Right ventricle myocardium inferior (tissue), 1 donor: ENCODE measurements around the gene SEPTIN3. TPM values are rescaled to one million over a fixed set of nuclear protein-coding genes. Genes with fewer than 3 reads are reported as not detected.
A peak's percentile ranks its signal among the peaks of the same experiment; 100 is the strongest.

ENCODE experiments used
- ATAC-seq: fragments of 200-7000 bp; cut with Tn5 transposase; one replicate; pipeline ENCODE4 v1.9.1; 2020; ENCODE audit warnings: mild to moderate bottlenecking, moderate library complexity
- DNase-seq: peaks from one replicate; pipeline ENCODE4 v3.0.0; 2021; ENCODE audit errors: missing footprints
- intact Hi-C: fragments of 100-400 bp; cut with DNase I; formaldehyde crosslinking; loops from one replicate; pipeline ENCODE4 v1.11.0; 2022
- total RNA-seq: library from RNA; stranded (reverse); fragmentation: NEBNext Ultra II Directional; extraction: Animal tissue kit (Norgen Biotek cat#: 25700); gene quantifications from one replicate; pipeline ENCODE4 v1.2.1, GENCODE V29; 2021
- donor health status: DM: no; HTN: yes; CAD: no; lungs with severe emphysema.

SEPTIN3 gene
- total RNA-seq, 1 donor from 2014 or later: 0.08 TPM

DNA sequence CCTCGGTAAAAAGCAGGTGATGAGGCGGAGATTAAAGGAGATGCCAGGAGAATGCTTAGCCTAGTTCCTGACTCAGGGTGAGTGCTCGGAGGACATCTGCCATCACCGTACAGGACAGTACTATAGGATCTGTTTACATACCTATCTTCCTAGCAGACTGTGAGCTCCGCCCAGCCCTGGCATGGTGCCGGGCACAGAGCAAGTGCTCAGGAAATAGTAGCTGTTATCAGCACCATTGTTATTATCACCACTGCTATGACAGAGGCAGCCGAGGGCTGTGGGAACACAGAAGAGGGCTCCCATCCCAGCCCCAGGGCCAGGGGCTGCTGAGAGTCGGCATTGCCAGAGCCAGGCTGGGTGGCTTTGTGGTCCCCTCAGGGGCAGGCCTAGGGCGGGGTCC, 642 bp upstream of the SEPTIN3 start:
- DNase-seq: no peak
- no peak for ATAC-seq
- intact Hi-C loops: loop anchor here (5.0 kb wide), 1 partner anchor 144 kb away; no protein-coding TSS in a partner anchor

DNA sequence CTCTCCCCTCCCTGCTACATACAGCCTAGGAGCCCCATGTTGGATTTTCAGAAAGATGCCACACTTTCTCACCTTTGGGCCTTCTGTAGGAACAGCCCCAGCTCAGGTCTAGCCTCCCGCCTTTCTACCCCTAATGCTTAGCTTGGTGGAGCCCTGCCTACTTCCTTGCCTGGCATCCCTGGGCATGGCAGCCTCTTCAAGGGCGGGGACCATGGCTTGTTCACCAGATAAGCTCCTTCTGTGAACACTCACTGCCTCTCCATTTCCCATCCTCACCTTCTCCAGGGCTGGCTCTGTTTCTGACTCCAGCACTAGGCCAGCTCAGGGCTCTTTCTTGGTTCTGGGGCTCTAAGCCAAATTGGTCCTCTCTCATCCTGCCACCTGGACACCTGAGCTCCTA, 1.4 kb downstream of the SEPTIN3 start:
- DNase-seq: no peak
- no peak for ATAC-seq
- intact Hi-C loops: no loop called here

DNA sequence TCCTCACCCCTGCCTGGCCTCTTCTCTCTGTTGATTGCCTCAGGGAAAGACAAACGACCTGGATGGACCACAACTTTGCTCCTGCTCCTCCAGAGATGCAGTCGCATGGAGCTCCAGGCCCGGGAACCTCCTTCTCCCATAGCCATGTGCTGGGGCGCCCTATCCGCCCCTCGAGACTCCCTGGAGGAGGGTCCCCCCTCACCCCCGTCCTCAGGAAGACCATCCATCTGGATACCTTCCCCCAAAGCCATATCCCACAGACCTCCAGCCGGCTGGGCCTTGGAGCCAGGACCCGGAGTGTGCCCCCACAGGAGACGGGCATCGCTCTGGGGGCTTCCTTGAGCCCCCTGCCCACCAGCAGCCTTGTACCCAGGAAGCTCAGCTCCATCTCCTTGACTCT, 2.2 kb downstream of the SEPTIN3 start:
- no peak for ATAC-seq
- DNase-seq: no peak
- intact Hi-C loops: no loop called here

DNA sequence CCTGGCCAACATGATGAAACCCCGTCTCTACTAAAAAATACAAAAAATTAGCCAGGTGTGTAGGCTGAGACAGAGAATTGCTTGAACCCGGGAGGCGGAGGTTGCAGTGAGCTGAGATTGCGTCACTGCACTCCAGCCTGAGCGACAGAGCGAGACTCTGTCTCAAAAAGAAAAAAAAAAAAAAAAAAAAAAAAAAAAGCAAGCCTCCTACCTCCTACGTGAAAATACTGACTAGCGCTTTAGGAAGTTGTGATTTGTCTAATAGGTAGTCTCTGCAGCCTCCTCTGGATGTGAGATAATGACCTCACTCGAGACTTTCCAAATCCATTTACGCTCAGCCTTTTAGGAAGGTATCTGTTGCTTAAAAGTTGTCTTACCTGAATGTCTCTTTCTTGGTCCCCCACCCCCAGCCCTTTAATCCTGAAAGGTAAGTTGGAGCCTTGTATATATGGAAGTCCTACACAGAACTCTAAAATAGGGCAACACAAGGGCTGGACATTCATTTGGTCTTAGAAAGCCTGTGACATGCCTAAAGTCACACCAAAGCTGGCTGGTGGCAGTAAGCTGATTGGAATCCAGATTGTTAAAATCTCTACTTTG, 5.5 kb downstream of the SEPTIN3 start:
- ATAC-seq (no peak), DNase-seq (no peak)
- intact Hi-C loops: no loop called here

DNA sequence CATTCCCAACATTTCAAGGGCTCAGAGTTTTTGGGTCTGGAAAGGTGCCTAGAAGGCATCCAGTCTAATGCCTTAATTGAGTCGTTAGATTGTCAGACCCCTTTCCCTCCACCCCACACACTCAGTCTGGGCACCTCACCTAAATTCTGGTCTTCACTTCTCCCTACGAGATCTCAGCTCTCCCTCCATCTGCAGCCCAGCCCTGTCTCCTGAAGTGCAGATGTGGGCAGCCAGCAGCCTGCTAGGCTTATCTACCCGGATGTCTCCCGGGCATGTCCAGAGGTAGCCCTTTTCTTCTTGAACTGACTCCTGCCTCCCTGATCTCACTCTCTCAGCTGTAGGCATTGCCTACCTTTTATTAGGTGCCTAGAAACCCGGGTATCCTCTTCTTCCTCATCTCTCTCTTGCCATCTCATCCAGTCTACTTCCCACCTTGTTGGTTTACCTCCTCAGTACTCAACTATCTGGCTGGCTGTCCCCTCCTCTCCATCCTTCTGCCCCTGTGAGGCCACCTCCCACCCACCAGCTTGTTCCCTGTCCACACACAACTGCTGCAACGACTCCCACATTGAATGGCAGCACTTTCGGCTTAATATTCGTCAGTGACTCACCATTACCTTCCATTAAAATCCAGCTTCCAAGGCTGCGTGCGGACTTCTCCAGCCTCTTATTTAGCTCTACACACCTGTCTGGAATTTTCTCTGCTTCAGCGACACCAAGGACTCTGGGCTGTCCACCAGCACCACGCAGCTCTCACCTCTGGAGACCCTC, 6.2 kb downstream of the SEPTIN3 start:
- no peak for ATAC-seq
- DNase-seq: no peak
- intact Hi-C loops: no loop called here

GRCh38 chr22:41976070-41976901, 7.0 kb downstream of the SEPTIN3 start:
- ATAC-seq (peak; percentile 37), DNase-seq (no peak)
- intact Hi-C loops: no loop called here

GRCh38 chr22:41976961-41977566, 7.8 kb downstream of the SEPTIN3 start:
- DNase-seq (no peak), ATAC-seq (no peak)
- intact Hi-C loops: no loop called here

- intact Hi-C loops: no loop called here
- ATAC-seq: no peak
- no peak for DNase-seq
These were observed 9.5 kb downstream of the SEPTIN3 start for GRCh38 chr22:41978732-41979131.

GRCh38 chr22:41979423-41980250, 10.4 kb downstream of the SEPTIN3 start:
- ATAC-seq (no peak), DNase-seq (no peak)
- intact Hi-C loops: no loop called here

- DNase-seq: no peak
- no peak for ATAC-seq
- intact Hi-C loops: no loop called here
These were observed 13.6 kb downstream of the SEPTIN3 start for GRCh38 chr22:41982865-41983264.

DNA sequence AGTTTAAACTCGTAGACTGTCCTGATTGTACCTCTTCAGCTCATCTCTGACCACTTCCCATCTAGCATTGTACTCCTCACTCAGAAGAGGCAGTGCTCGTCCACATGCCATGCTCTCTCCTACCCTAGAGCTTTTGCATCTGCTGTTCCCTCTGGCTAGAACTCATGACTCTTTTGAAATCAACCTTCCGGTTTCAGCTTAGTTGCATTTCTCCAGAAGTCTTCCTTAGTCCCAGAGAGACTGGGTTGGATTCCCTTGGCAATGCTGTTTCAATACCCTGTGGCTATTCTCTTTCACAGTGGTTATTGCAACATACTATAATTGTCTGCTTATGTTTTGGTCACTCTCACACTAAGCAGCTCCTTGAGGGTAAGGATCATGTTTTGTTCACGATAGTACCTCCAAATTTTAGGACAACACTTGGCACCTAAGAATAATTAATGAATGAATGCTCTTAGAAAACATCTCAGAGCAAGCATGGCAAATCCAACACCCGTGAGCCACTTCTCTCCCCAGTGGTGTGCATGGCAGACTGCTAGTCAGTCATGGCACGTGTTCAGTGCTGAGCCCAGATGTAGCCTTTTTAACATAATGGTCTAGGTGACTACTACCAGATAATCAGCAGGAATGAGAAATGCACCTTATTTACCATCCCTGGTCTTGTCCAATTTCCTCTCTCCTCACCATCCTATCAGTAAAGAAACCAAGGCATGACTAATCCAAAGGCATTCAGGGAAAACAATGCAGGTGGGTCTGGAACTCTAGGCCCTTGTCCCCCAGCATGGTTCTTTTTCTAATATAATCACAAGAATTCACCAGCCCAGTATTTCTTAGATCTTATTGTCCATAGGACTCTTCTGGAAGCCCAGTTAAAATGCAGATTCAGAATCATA, 14.5 kb downstream of the SEPTIN3 start:
- DNase-seq (no peak), ATAC-seq (no peak)
- intact Hi-C loops: no loop called here

DNA sequence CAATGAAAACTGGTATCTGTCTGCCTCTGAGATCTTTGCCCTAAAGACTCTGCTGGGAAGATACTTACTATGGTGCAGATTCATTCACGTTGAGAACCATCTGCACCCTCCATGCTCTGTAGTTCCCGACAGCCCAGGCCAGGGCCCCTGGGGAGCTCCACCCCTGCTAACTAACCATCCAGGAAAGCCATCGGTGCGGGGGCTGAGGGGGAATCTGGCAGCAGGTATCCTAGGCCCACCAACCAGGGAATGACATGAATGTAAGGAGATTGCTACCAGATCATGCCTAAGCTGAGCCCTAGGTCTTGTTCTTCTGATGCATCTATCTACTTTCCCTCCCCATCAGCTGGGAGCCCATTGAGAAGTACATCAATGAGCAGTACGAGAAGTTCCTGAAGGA, 18.0 kb downstream of the SEPTIN3 start:
- intact Hi-C loops: no loop called here
- ATAC-seq (no peak), DNase-seq (no peak)

DNA sequence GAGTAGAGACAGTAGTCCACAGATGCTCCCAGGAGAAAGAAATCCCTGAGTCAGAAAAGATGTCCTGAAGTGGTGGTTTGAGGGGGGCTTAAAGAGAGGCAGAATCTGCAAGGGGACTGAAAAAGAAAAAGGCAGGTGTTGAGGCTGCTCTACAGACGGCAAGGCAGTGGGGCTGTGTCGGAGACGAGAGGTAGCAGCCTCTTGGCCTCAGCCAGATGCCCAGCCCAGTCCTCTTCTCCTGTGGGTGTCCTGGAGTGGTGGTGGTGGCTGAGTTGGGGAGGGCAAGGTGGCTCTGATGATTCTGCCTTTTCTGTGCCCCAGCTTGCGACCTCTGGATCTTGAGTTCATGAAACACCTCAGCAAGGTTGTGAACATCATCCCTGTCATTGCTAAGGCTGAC, 20.0 kb downstream of the SEPTIN3 start:
- DNase-seq: no peak
- intact Hi-C loops: no loop called here
- ATAC-seq: no peak

DNA sequence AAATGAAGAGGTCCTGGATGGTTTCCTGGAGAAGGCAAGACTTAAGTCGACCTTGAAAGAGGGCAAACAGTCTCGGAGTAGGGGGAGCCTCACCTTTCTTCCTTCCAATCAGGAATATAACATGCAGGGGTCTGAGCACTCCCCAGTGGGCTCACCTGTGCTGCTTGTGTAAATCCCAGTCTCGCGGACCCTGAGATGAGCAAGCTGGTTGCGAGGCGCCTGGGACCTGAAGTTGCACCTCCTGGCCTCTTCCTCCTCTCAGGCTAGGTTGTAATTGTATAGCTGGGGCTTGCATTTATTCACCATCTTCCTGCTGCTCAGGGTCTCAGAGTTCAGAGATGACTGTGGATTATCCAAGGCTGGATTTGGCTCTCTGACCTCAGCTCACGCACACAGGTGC, 21.9 kb downstream of the SEPTIN3 start:
- intact Hi-C loops: no loop called here
- no peak for ATAC-seq

GRCh38 chr22:41992496-41992895, 23.3 kb downstream of the SEPTIN3 start:
- intact Hi-C loops: no loop called here
- no peak for DNase-seq
- no peak for ATAC-seq

More for the DNA sequence above, 21.9 kb downstream of the SEPTIN3 start:
- DNase-seq: no peak

DNA sequence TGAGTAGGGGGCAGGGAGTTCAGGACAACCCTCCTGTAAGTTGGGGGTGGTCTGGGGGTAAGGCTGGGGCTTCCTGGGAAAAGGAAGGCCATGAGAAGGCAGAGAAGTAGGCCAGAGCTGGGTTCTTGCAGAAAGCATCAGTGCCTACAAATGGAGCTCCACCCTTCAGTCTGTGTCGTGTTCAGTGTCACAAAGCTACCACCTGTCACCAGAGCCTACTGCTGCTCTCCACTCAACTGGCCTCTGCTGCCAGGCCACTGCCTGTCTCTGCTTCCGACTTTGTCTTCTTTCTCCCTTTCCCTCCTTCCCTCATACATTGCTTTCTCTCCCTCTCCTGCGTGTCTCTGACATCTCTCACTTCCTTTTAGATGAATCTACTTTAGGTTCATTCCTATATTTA, 26.0 kb downstream of the SEPTIN3 start:
- intact Hi-C loops: no loop called here
- ATAC-seq: no peak
- no peak for DNase-seq

GRCh38 chr22:41996826-41997225, 27.6 kb downstream of the SEPTIN3 start:
- intact Hi-C loops: no loop called here
- ATAC-seq: no peak
- no peak for DNase-seq
